Right kidney (tissue), 1 donor: ENCODE measurements around the gene APOB.

Experiments used
- DNase-seq: peaks from one replicate; pipeline ENCODE4 v3.0.0-alpha.2; 2016

APOB gene

DNA sequence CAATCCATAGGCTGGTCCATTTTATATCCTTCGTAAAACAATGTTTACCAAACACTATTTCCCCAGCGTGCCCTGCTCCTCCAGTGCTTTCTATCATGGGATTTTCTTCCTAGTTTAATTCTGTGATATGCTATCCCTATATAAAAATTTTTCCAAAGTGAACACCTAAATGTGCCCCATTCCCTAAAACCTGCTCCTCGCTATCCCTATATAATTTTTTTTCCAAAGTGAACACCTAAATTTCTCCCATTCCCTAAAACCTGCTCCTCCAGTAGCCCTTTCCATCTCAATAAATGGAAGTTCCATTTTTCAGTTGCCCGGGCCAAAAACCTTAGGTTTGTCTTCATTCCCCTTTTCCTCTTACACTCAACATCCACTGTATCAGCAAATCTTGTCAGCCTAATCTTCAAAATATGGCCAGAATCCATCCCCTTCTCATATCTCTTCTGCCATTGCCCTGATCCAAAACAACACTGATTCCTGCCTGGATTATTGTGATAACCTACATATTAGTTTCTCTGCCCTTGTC is 26.1 kb downstream of the APOB start:
- no peak for DNase-seq

GRCh38 chr2:21015281-21015645 is 28.6 kb downstream of the APOB start:
- DNase-seq, result no peak

DNA sequence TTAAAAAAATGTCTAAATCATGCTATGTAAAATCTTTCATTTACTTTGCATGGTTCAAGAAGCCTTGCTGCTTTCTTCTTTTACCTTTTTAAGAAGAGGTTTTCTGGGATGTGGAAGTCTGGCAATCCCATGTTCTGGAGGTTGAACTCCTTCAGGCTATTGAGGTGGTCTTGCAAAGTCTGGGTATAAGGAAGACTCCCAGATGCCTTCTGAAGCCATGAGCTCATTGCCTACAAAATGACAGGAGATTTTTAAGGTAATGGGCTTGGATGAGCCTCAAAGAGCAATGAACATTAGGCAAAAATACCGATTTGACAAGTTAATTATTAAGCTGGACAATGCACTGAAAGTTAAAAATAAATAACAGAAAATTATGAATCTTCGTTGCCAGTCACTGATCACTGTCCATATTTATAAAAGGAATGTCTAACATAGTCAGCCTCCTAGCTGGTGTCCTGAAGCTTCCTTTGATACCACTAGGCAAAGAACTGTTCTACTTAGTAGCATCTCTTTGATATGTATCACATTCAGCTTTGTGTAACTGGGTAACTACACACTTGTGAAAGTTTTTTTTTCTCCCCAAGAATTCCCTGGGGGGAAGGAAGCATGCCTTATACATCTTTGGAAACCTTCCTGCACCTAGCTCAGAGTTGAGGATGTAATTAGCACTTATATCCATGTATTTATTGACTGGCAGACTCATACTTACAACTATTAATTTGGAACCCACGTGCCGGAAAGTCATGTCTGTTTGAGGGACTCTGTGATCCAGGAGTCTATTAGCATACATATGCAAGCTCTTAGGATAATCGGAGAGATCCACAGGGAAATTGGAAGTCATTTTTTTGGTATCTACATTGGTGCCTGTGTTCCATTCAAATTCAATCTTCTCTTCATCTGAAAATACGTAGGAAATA is 29.3 kb downstream of the APOB start:
- no peak for DNase-seq

GRCh38 chr2:21013043-21013816 is 30.6 kb downstream of the APOB start:
- DNase-seq, result no peak

DNA sequence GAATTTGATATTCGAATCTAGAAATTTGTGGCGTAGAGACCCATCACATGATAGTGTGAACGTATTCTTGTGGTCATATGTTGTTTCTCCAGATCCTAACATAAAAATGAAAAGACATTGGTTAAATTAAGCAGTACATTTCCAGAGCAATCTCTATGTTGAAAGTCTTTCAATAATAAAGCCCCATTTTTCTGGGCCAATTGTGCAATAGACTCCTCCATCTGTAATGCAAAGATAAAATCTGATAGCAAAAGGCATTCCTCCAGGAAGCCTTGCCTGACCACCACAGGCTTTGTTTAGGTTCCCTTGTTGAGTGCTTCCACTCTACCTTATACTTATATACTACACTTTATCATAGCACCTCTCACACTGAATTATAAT is 31.3 kb downstream of the APOB start:
- no peak for DNase-seq

GRCh38 chr2:21011876-21012556 is 31.9 kb downstream of the APOB start:
- no peak for DNase-seq

DNA sequence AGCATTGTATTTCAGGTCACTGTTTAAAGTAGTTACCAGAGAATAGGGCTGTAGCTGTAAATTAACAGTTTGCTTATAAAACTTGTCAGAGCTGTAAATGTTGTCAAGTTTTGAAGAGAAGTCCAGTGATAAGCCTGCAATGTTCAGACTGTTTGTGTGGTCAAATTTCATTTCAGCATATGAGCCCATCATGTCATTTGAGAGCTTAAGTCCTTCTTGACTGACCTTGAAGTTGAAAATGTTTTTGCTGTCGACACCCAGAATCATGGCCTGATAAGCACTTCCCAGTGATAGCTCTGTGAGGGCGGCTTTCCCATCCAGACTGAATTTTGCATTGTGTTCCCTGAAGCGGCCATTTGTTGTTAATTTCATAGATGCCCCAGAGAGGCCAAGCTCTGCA is 32.4 kb downstream of the APOB start:
- no peak for DNase-seq

DNA sequence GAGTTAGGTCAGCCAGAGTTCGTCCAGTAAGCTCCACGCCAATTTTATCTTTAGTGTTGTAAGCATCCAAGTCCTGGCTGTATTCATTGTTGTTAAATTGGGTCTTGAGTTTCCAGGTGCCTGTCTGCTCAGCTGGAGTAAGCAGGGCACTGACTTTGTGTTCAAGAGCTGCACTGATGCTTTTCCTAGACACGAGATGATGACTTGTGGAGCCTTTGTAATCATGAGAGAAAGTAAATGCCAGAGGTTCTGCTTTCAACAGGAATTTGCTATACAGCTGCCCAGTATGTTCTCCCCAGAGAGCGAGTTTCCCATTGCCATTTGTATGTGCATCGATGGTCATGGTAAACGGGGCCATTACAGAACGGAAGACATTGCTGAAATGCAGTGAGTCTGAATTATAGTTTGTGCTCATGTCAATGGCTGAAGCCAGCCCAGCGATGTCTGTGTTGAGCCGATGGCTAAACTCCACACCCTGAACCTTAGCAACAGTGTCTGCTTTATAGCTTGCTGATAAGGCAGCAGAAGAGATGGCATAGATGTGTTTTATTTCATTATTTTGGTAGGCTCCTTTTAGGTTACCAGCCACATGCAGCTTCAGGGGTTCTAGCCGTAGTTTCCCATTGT is 32.9 kb downstream of the APOB start:
- no peak for DNase-seq

GRCh38 chr2:21009662-21010225 is 34.1 kb downstream of the APOB start:
- no peak for DNase-seq

DNA sequence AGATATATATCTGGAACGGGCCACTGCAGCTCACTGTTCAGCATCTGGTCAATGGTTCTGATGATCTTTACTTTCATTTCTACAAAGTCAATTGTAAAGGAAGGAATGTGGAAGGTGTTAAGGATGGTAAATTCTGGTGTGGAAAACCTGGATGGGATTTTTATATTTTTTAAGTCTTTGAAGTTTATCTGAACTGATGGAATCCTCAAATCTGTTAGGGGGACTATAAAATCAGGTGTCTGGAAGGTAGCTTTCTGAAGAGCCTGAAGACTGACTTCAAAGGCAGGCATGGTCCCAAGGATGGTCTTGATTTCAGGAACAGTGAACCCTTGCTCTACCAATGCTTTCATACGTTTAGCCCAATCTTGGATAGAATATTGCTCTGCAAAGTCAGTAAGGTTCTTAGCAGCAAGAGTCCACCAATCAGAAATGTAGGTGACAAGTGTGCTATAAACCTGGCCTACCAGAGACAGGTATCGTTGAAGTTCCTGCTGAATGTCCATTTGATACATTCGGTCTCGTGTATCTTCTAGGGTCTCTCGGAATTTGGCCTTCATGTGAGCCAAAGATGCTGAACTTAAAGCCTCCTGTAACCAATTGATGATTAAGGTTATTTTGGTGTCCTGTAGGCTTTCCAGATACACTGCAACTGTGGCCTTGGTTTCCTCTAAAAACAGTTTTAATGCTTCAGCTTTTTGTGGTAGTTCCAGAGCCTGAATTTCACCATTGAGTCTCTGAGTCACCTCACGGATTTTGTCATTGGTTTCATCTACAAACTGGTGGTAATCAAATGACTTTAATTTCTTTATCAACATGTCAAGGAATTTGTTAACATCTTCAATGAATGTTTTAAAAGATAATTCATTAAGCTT is 34.8 kb downstream of the APOB start:
- DNase-seq, result no peak

- DNase-seq, result no peak
Measured at GRCh38 chr2:21008014-21008789, 35.7 kb downstream of the APOB start.

GRCh38 chr2:21007129-21008013 is 36.5 kb downstream of the APOB start:
- DNase-seq, result no peak

GRCh38 chr2:21006423-21007128 is 37.3 kb downstream of the APOB start:
- DNase-seq, result no peak

DNA sequence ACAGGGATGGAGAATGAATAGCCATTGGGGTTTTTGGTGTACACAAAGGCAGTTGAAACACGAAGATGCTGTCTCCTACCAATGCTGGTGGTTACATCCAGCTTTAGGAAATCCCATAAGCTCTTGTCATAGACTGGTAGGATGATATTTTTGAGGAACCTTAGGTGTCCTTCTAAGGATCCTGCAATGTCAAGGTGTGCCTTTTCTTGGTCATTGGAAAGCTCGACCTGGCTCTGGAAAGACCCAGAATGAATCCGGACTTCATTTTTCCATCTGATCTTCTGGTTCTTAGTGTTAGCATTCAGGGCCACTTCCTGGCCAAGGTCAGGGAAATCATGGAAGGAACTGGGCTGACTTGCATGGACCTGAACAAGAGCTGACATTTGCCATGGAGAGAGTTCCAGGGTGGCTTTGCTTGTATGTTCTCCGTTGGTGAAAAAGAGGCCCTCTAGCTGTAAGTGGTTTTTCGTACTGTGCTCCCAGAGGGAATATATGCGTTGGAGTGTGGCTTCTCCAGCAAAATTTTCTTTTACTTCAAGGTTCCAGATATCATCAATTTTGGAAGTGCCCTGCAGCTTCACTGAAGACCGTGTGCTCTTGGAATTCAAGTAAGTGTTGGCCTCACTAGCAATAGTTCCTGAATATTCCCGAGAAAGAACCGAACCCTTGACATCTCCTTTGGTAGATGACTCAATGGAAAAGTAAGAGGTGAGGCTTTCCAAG is 38.0 kb downstream of the APOB start:
- no peak for DNase-seq

- no peak for DNase-seq
Measured at GRCh38 chr2:21005111-21005699, 38.7 kb downstream of the APOB start.

DNA sequence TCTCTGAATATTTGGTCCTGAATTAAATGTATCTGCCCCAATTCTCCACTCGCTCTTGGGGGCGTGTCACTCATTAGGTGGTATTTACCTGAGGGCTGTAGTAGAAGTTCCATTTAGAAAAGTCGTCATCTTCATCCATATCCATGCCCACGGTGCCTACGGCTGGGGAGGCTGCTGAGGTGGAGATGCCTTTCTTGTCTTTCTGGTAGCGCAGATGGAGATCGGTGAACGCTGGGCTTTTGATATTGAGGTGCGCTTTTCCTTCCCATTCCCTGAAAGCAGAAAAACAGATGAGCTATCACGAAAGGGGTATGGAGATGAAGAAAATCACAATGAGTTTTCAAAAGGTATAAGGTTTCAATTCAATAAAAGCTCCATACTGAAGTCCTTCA is 39.7 kb downstream of the APOB start:
- DNase-seq, result no peak

- no peak for DNase-seq
Measured at GRCh38 chr2:21003572-21004180, 40.2 kb downstream of the APOB start.
